Body of pancreas (tissue), 4 donors: ENCODE results near the gene TCF7L1. TPM values are rescaled to one million over a fixed set of nuclear protein-coding genes. Genes with fewer than 3 reads are reported as not detected.

Experiments
- ATAC-seq: fragments of 150-250 bp; one replicate; pipeline ENCODE4 v1.9.1; 2016
- DNase-seq, 4 donors: peaks; one replicate each; pipeline ENCODE4 v3.0.0-alpha.2; 2019
- H3K27ac ChIP-seq, 4 donors: fragments of 200-600 bp; sonication (generic); 1 replicate in 3 of 4; 2 replicates in 1 of 4; pipeline versions ENCODE4 v1.5.1 to v1.6.1; 2016 to 2019; ENCODE audit warnings: mild to moderate bottlenecking in 1 of 4, mixed read lengths in 1 of 4, moderate library complexity in 1 of 4
- H3K27me3 ChIP-seq, 2 donors: fragments of 200-600 bp; sonication (generic); one replicate each; pipeline ENCODE4 v1.6.0; 2016; ENCODE audit warnings: mild to moderate bottlenecking in 1 of 2
- H3K36me3 ChIP-seq, 2 donors: fragments of 200-600 bp; sonication (generic); replicated peaks in 1 of 2; 2 replicates each; pipeline ENCODE4 v1.5.1; 2016; ENCODE audit warnings: low read depth in 2 of 2; ENCODE audit not compliant: insufficient read depth in 1 of 2
- H3K4me1 ChIP-seq: fragments of 200-600 bp; sonication (generic); one replicate; pipeline ENCODE4 v1.6.0; 2016
- H3K4me3 ChIP-seq, 2 donors: fragments of 200-600 bp; sonication (generic); 1 replicate in 1 of 2; 2 replicates in 1 of 2; pipeline ENCODE4 v1.5.1; 2016 to 2019
- H3K9me3 ChIP-seq, 3 donors: fragments of 200-600 bp; sonication (generic); 1 replicate in 2 of 3; 2 replicates in 1 of 3; pipeline ENCODE4 v1.5.1; 2016
- POLR2A ChIP-seq, 3 donors: fragments of 450-650 bp; IDR thresholded peaks; one replicate each; pipeline ENCODE4 v1.6.1; 2016; ENCODE audit warnings: antibody characterized with exemption in 3 of 3, mild to moderate bottlenecking in 2 of 3
- WGBS, 2 donors: methylation state at CpG; one replicate each; pipeline ENCODE4 v1.1.5; 2017; 5-methylcytosine and 5-hydroxymethylcytosine counted together
- intact Hi-C: fragments of 100-400 bp; cut with DNase I; formaldehyde crosslinking; loops from one replicate; pipeline ENCODE4 v1.15.1; 2023
- total RNA-seq, 2 donors: library from RNA; depleted of rRNA; stranded (reverse); fragments of >200 nt; gene quantifications; one replicate each; pipeline ENCODE4 v1.1.0, GENCODE V29; 2016
- TF ChIP-seq, protein P1 (sequence below), 7 experiments: fragments of 450-650 bp in 4 of 7; fragments of 200-600 bp in 3 of 7; sonication (generic) in 3 of 7; IDR thresholded peaks; one replicate each; pipeline ENCODE4 v1.5.1; 2016 to 2019; ENCODE audit warnings: antibody characterized with exemption in 7 of 7

The TCF7L1 gene
- total RNA-seq, 2 donors from 2014 or later = 2.1 to 4.3 TPM

DNA sequence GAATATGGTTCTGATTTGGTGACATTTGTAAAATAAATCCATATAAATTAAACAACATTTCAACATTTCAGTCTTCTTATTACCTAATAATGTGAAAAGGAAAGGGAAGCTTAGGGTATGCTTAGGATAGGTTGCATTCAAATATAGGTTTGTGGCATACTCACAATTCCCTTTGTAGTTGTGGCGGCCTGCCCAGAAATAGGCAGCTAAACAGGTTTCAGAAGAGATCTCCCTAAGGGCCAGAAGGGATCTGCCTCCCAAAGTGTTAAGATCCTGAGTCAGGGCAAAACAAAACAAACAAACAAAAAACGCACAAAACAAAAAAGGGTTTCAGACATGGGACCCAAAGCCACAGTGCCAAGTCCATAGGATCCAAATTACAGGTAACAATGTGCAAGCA is 41.4 kb upstream of the TCF7L1 start:
- Histone ChIP-seq H3K4me3 (no peak overlapping the region), H3K9me3 (no peaks in the 10 kb centered on the region), H3K36me3 (no peaks in the 10 kb centered on the region), H3K27ac (no peak overlapping the region), H3K4me1 (no peaks in the 10 kb centered on the region), H3K27me3 (no peaks in the 10 kb centered on the region)
- no peak for TF ChIP-seq POLR2A (IDR thresholded peaks at IDR 0.05)
- TF ChIP-seq, protein P1, sequence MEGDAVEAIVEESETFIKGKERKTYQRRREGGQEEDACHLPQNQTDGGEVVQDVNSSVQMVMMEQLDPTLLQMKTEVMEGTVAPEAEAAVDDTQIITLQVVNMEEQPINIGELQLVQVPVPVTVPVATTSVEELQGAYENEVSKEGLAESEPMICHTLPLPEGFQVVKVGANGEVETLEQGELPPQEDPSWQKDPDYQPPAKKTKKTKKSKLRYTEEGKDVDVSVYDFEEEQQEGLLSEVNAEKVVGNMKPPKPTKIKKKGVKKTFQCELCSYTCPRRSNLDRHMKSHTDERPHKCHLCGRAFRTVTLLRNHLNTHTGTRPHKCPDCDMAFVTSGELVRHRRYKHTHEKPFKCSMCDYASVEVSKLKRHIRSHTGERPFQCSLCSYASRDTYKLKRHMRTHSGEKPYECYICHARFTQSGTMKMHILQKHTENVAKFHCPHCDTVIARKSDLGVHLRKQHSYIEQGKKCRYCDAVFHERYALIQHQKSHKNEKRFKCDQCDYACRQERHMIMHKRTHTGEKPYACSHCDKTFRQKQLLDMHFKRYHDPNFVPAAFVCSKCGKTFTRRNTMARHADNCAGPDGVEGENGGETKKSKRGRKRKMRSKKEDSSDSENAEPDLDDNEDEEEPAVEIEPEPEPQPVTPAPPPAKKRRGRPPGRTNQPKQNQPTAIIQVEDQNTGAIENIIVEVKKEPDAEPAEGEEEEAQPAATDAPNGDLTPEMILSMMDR (IDR thresholded peaks at IDR 0.05) = no peak
- DNase-seq (no peak), ATAC-seq (no peak)
- intact Hi-C loops = no loop called here
- WGBS, 2 donors = 76 to 80% methylated on average over 2 of the region's 2 CpGs

DNA sequence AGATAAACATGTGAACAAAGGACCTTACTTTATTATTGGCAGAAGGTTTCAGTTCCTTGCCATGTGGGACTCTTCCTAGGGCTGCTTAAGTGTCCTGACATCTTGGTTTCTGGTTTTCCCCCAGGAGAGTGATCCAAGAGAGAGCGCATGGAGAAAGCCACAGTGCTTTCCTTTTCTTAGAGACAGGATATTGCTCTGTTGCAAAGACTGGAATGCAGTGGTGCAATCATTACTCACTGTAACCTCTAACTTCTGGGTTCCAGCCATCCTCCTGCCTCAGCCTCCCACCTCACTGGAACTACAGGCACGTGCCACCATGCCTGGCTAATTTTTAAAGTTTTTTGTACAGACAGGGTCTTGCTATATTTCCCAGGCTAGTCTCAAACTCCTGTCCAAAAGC is 38.1 kb upstream of the TCF7L1 start:
- no peak for ATAC-seq
- Histone ChIP-seq H3K4me1 (no peaks in the 10 kb centered on the region), H3K4me3 (no peak overlapping the region), H3K9me3 (no peaks in the 10 kb centered on the region), H3K27me3 (no peaks in the 10 kb centered on the region), H3K36me3 (no peaks in the 10 kb centered on the region), H3K27ac (no peak overlapping the region)
- DNase-seq = no peak
- TF ChIP-seq POLR2A (IDR thresholded peaks at IDR 0.05) = no peak
- TF ChIP-seq, protein P1 (IDR thresholded peaks at IDR 0.05) = no peak
- WGBS, 2 donors = 70 to 71% methylated on average over 2 of the region's 2 CpGs
- intact Hi-C loops = no loop called here

DNA sequence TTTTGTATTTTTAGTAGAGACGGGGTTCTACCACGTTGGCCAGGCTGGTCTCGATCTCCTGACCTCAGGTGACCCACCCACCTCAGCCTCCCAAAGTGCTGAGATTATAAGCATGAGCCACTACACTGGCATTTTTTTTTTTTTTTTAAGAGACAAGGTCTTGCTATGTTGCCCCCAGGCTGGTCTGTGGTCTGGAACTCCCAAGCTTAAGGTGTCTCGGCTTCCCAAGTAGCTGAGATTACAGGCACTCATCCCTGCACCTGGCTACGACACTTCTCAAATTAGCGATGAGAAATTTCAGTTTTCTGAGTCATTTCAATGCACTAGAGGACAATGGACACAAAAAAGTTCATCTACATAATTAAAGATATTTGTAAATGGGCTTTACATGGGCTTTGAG is 36.6 kb upstream of the TCF7L1 start:
- H3K9me3 ChIP-seq = no peaks in the 10 kb centered on the region
- 78 to 93% methylated on average over 6 of the region's 6 CpGs for WGBS, 2 donors
- no peak overlapping the region for H3K4me3 ChIP-seq
- no peaks in the 10 kb centered on the region for H3K36me3 ChIP-seq
- DNase-seq (no peak), ATAC-seq (no peak)
- intact Hi-C loops = no loop called here
- no peaks in the 10 kb centered on the region for H3K4me1 ChIP-seq
- TF ChIP-seq, protein P1 (IDR thresholded peaks at IDR 0.05) = no peak
- TF ChIP-seq POLR2A (IDR thresholded peaks at IDR 0.05) = no peak
- H3K27ac ChIP-seq = no peak overlapping the region
- no peaks in the 10 kb centered on the region for H3K27me3 ChIP-seq

DNA sequence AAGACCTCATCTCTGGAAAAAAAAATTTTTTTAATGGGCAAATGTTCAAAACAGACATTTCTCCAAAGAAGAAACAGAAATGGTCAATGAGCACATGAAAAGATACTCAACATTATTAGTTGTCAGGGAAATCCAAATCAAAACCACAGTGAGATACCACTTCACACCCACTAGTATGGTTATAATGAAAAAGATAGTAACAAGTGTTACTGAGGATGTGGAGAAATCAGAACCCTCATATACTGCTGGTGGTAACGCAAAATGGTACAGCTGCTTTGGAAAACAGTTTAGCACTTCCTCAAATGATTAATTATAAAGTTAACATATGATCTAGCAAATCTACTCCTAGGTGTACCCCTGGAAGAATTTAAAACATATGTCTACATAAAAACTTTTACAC is 29.0 kb upstream of the TCF7L1 start:
- 76 to 92% methylated on average over 1 of the region's 1 CpG for WGBS, 2 donors

More for the DNA sequence above, 29.0 kb upstream of the TCF7L1 start:
- DNase-seq (no peak), ATAC-seq (no peak)
- Histone ChIP-seq H3K4me3 (no peak overlapping the region), H3K27me3 (no peaks in the 10 kb centered on the region), H3K9me3 (no peaks in the 10 kb centered on the region), H3K4me1 (no peaks in the 10 kb centered on the region), H3K36me3 (no peaks in the 10 kb centered on the region), H3K27ac (no peak overlapping the region)
- TF ChIP-seq, protein P1 (IDR thresholded peaks at IDR 0.05) = no peak
- no peak for TF ChIP-seq POLR2A (IDR thresholded peaks at IDR 0.05)
- intact Hi-C loops = no loop called here
